SK-N-SH (cell line): Measurements from ENCODE around the gene SEMA4B. TPM values are rescaled to one million over a fixed set of nuclear protein-coding genes. Genes with fewer than 3 reads are reported as not detected.

Experiments used
- CTCF ChIA-PET: fragments of 300-600, 350-600 bp; formaldehyde crosslinking; extraction: SDS; loops from one replicate; lab custom pipeline; 2021; lab: Yijun Ruan, JAX
- POLR2A ChIA-PET: fragments of 350-600 bp; sonication (Branson Sonifier 250); formaldehyde crosslinking; extraction: SDS; loops from one replicate; lab custom pipeline; 2020; ENCODE audit warnings: antibody characterized with exemption, inconsistent platforms; lab: Yijun Ruan, JAX
- DNase-seq: peaks from one replicate; pipeline ENCODE4 v3.0.0; 2012
- H2AFZ ChIP-seq: fragments of 200-600 bp; sonication (generic); 2 replicates; pipeline ENCODE4 v1.8.1; 2016; ENCODE audit warnings: antibody characterized with exemption, mild to moderate bottlenecking, low read depth
- H3F3A ChIP-seq: fragments of 200-600 bp; sonication (generic); replicated peaks from 2 replicates; pipeline ENCODE3; 2016; ENCODE audit warnings: antibody characterized with exemption, mild to moderate bottlenecking; ENCODE audit not compliant: insufficient read depth
- H3K27ac ChIP-seq, 2 experiments: fragments of 200-500 bp in 1 of 2; fragments of 200-600 bp in 1 of 2; sonication (Bioruptor generic) in 1 of 2; sonication (generic), shearing (Covaris generic) in 1 of 2; 2 replicates each; pipeline versions ENCODE4 v1.5.1 to v1.6.1; 2014 to 2016; ENCODE audit warnings: low read depth in 2 of 2, inconsistent platforms in 1 of 2, low read length in 1 of 2, mild to moderate bottlenecking in 1 of 2, mixed read lengths in 1 of 2
- H3K27me3 ChIP-seq: fragments of 200-600 bp; sonication (generic), shearing (Covaris generic); 2 replicates; pipeline ENCODE4 v1.6.1; 2016; ENCODE audit warnings: mixed run types; ENCODE audit not compliant: insufficient read depth
- H3K36me3 ChIP-seq, 2 experiments: fragments of 200-500 bp in 1 of 2; fragments of 200-600 bp in 1 of 2; sonication (Bioruptor generic) in 1 of 2; sonication (generic) in 1 of 2; replicated peaks in 1 of 2; 2 replicates each; pipeline versions ENCODE3 to v1.5.1; 2014 to 2016; ENCODE audit warnings: low read length in 1 of 2, mild to moderate bottlenecking in 1 of 2; ENCODE audit not compliant: insufficient read depth in 2 of 2, control insufficient read depth in 1 of 2
- H3K4me1 ChIP-seq, 2 experiments: fragments of 200-500 bp in 1 of 2; fragments of 200-600 bp in 1 of 2; sonication (Bioruptor generic) in 1 of 2; sonication (generic), shearing (Covaris generic) in 1 of 2; 2 replicates each; pipeline versions ENCODE4 v1.5.1 to v1.6.1; 2014 to 2016; ENCODE audit warnings: low read depth in 1 of 2, low read length in 1 of 2, mixed run types in 1 of 2; ENCODE audit not compliant: insufficient read depth in 2 of 2, control insufficient read depth in 1 of 2
- H3K4me2 ChIP-seq: fragments of 200-600 bp; sonication (generic), shearing (Covaris generic); 2 replicates; pipeline ENCODE4 v1.6.1; 2017; ENCODE audit warnings: mixed run types
- H3K4me3 ChIP-seq, 2 experiments: fragments of 200-500 bp in 1 of 2; fragments of 200-600 bp in 1 of 2; sonication (Bioruptor generic) in 1 of 2; sonication (generic), shearing (Covaris generic) in 1 of 2; 2 replicates each; pipeline versions ENCODE4 v1.5.1 to v1.8.1; 2014 to 2016; ENCODE audit warnings: low read depth in 2 of 2, inconsistent platforms in 1 of 2, low read length in 1 of 2, mild to moderate bottlenecking in 1 of 2, mixed read lengths in 1 of 2, moderate library complexity in 1 of 2
- H3K79me2 ChIP-seq: fragments of 200-600 bp; sonication (generic); 2 replicates; pipeline ENCODE4 v1.8.1; 2017; ENCODE audit warnings: mild to moderate bottlenecking; ENCODE audit not compliant: insufficient read depth
- H3K9ac ChIP-seq: fragments of 200-600 bp; sonication (generic); 2 replicates; pipeline ENCODE4 v1.6.1; 2017; ENCODE audit warnings: mixed run types
- H3K9me2 ChIP-seq: fragments of 200-600 bp; sonication (generic); 2 replicates; pipeline ENCODE4 v1.6.1; 2017; ENCODE audit warnings: mixed run types
- H3K9me3 ChIP-seq: fragments of 200-600 bp; sonication (generic); 2 replicates; pipeline ENCODE4 v1.6.1; 2017; ENCODE audit warnings: mixed run types, mild to moderate bottlenecking, moderate library complexity
- H4K20me1 ChIP-seq: fragments of 200-600 bp; sonication (generic); 2 replicates; pipeline ENCODE4 v1.6.1; 2017; ENCODE audit warnings: mild to moderate bottlenecking, mixed run types; ENCODE audit not compliant: insufficient read depth
- CHD2 ChIP-seq: fragments of 150-350 bp; IDR thresholded peaks from 2 replicates; pipeline ENCODE4 v1.6.1; 2018; ENCODE audit warnings: low read length; ENCODE audit not compliant: partially characterized antibody
- EP300 ChIP-seq, 2 experiments: IDR thresholded peaks; 2 replicates each; pipeline versions ENCODE4 v1.4.0 to v1.6.1; 2012; ENCODE audit warnings: borderline replicate concordance in 1 of 2, low read depth in 1 of 2, low read length in 1 of 2
- FOXJ3 ChIP-seq: sonication (generic); formaldehyde crosslinking; IDR thresholded peaks from 2 replicates; pipeline ENCODE4 v1.5.1; 2020; ENCODE audit warnings: mild to moderate bottlenecking, missing genetic modification reagents
- GABPA ChIP-seq: IDR thresholded peaks from 2 replicates; pipeline ENCODE4 v1.4.0; 2012; ENCODE audit warnings: low read depth, mild to moderate bottlenecking
- GATA2 ChIP-seq: sonication (generic); formaldehyde crosslinking; IDR thresholded peaks from 2 replicates; pipeline ENCODE4 v1.5.0; 2020; ENCODE audit warnings: mild to moderate bottlenecking, missing genetic modification reagents
- MEF2A ChIP-seq: IDR thresholded peaks from 2 replicates; pipeline ENCODE4 v1.4.0; 2012; ENCODE audit warnings: low read depth, borderline replicate concordance
- NFIC ChIP-seq: IDR thresholded peaks from 2 replicates; pipeline ENCODE4 v1.4.0; 2012; ENCODE audit warnings: borderline replicate concordance
- NRF1 ChIP-seq: IDR thresholded peaks from 2 replicates; pipeline ENCODE4 v1.6.1; 2012; ENCODE audit warnings: low read depth, mild to moderate bottlenecking, low read length
- RAD21 ChIP-seq: IDR thresholded peaks from 2 replicates; pipeline ENCODE4 v1.6.1; 2012; ENCODE audit warnings: mild to moderate bottlenecking, low read length
- RCOR1 ChIP-seq: fragments of 150-350 bp; IDR thresholded peaks from 2 replicates; pipeline ENCODE4 v1.6.1; 2017; ENCODE audit warnings: antibody characterized with exemption, low read length
- RFX5 ChIP-seq: IDR thresholded peaks from 2 replicates; pipeline ENCODE4 v1.6.1; 2012; ENCODE audit warnings: mild to moderate bottlenecking, improper control_type of control experiment, low read length
- RXRA ChIP-seq: IDR thresholded peaks from 2 replicates; pipeline ENCODE4 v1.4.0; 2012; ENCODE audit warnings: low read depth, mild to moderate bottlenecking, borderline replicate concordance
- SIN3A ChIP-seq: IDR thresholded peaks from 2 replicates; pipeline ENCODE4 v1.6.1; 2012; ENCODE audit warnings: low read depth, mild to moderate bottlenecking, low read length, moderate library complexity, borderline replicate concordance
- TCF12 ChIP-seq: IDR thresholded peaks from 2 replicates; pipeline ENCODE4 v1.4.0; 2012
- YY1 ChIP-seq: IDR thresholded peaks from 2 replicates; pipeline ENCODE4 v1.4.0; 2012; ENCODE audit warnings: low read depth, mild to moderate bottlenecking
- WGBS: methylation state at CpG from one replicate; pipeline ENCODE4 v1.1.6; 2017; ENCODE audit warnings: low lambda C conversion rate; 5-methylcytosine and 5-hydroxymethylcytosine counted together
- polyA plus RNA-seq, 3 experiments: library from polyadenylated mRNA; depleted of rRNA; stranded (reverse); fragments of >200 nt; gene quantifications; 2 replicates each; pipeline ENCODE4 v1.2.3, GENCODE V29; 2012
- TF ChIP-seq, protein P1 (sequence below): IDR thresholded peaks from 2 replicates; pipeline ENCODE4 v1.4.0; 2012; ENCODE audit warnings: low read depth, borderline replicate concordance
- TF ChIP-seq, protein P2 (sequence below): IDR thresholded peaks from 2 replicates; pipeline ENCODE4 v1.6.1; 2012; ENCODE audit warnings: mild to moderate bottlenecking, low read depth, low read length, moderate library complexity
- TF ChIP-seq, protein P3 (sequence below): fragments of 150-350 bp; IDR thresholded peaks from 2 replicates; pipeline ENCODE4 v1.6.1; 2017; ENCODE audit warnings: antibody characterized with exemption, low read length, low read depth, borderline replicate concordance
- TF ChIP-seq, protein P4 (sequence below): IDR thresholded peaks from 2 replicates; pipeline ENCODE4; 2012

Gene SEMA4B
- polyA plus RNA-seq, 1 of the 3 experiments (the other 2 are of a cell fraction), result 38.9 TPM

DNA sequence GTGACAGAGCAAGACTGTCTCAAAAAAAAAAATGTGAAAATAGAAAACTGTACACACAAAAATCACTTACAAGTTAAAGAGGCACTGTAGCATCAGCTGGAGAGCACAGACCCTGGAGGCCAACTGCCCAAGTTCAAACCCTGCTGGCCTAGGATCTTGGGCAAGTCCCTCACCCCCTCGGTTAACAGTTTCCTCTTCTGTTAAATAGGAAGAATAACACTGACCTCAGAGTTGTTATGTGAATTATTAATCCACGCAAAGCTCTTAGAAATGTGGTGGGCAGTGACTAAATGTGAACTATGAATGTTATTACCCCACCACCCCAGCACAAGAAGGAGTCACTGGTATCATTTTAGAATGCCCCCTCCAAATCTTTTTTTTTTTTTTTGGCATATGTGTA lies 21.4 kb downstream of the SEMA4B start:
- Histone ChIP-seq H3K27ac (no peak overlapping the region), H3K4me3 (no peak overlapping the region), H3F3A (no peaks in the 10 kb centered on the region), H3K9me2 (no peaks in the 10 kb centered on the region), H3K79me2 (no peaks in the 10 kb centered on the region), H2AFZ (no peak overlapping the region), H4K20me1 (no peaks in the 10 kb centered on the region), H3K27me3 (no peaks in the 10 kb centered on the region), H3K4me2 (no peak overlapping the region), H3K4me1 (peaks cover 0 to 11% of the 10 kb centered on the region in 2 experiments; a peak in 1 of 4 replicates), H3K9ac (no peak overlapping the region), H3K36me3 (peaks cover 4 to 36% of the 10 kb centered on the region in 2 experiments), H3K9me3 (no peaks in the 10 kb centered on the region)
- TF ChIP-seq YY1 (no peak), RFX5 (no peak), FOXJ3 (CRISPR knock-in tag) (no peak), GATA2 (CRISPR knock-in tag) (no peak), GABPA (no peak), MEF2A (no peak), NRF1 (no peak), SIN3A (no peak), RAD21 (no peak), RXRA (no peak), RCOR1 (no peak), TCF12 (no peak), EP300 (IDR thresholded peaks at IDR 0.05; ENCODE audit: borderline replicate concordance in 1 of 2, low read depth in 1 of 2, low read length in 1 of 2) (no peak), CHD2 (no peak), NFIC (no peak)
- TF ChIP-seq, protein P1, sequence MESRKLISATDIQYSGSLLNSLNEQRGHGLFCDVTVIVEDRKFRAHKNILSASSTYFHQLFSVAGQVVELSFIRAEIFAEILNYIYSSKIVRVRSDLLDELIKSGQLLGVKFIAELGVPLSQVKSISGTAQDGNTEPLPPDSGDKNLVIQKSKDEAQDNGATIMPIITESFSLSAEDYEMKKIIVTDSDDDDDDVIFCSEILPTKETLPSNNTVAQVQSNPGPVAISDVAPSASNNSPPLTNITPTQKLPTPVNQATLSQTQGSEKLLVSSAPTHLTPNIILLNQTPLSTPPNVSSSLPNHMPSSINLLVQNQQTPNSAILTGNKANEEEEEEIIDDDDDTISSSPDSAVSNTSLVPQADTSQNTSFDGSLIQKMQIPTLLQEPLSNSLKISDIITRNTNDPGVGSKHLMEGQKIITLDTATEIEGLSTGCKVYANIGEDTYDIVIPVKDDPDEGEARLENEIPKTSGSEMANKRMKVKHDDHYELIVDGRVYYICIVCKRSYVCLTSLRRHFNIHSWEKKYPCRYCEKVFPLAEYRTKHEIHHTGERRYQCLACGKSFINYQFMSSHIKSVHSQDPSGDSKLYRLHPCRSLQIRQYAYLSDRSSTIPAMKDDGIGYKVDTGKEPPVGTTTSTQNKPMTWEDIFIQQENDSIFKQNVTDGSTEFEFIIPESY, result no peak
- TF ChIP-seq, protein P2, sequence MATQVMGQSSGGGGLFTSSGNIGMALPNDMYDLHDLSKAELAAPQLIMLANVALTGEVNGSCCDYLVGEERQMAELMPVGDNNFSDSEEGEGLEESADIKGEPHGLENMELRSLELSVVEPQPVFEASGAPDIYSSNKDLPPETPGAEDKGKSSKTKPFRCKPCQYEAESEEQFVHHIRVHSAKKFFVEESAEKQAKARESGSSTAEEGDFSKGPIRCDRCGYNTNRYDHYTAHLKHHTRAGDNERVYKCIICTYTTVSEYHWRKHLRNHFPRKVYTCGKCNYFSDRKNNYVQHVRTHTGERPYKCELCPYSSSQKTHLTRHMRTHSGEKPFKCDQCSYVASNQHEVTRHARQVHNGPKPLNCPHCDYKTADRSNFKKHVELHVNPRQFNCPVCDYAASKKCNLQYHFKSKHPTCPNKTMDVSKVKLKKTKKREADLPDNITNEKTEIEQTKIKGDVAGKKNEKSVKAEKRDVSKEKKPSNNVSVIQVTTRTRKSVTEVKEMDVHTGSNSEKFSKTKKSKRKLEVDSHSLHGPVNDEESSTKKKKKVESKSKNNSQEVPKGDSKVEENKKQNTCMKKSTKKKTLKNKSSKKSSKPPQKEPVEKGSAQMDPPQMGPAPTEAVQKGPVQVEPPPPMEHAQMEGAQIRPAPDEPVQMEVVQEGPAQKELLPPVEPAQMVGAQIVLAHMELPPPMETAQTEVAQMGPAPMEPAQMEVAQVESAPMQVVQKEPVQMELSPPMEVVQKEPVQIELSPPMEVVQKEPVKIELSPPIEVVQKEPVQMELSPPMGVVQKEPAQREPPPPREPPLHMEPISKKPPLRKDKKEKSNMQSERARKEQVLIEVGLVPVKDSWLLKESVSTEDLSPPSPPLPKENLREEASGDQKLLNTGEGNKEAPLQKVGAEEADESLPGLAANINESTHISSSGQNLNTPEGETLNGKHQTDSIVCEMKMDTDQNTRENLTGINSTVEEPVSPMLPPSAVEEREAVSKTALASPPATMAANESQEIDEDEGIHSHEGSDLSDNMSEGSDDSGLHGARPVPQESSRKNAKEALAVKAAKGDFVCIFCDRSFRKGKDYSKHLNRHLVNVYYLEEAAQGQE, result no peak
- TF ChIP-seq, protein P3, sequence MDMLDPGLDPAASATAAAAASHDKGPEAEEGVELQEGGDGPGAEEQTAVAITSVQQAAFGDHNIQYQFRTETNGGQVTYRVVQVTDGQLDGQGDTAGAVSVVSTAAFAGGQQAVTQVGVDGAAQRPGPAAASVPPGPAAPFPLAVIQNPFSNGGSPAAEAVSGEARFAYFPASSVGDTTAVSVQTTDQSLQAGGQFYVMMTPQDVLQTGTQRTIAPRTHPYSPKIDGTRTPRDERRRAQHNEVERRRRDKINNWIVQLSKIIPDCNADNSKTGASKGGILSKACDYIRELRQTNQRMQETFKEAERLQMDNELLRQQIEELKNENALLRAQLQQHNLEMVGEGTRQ, result no peak
- TF ChIP-seq, protein P4, sequence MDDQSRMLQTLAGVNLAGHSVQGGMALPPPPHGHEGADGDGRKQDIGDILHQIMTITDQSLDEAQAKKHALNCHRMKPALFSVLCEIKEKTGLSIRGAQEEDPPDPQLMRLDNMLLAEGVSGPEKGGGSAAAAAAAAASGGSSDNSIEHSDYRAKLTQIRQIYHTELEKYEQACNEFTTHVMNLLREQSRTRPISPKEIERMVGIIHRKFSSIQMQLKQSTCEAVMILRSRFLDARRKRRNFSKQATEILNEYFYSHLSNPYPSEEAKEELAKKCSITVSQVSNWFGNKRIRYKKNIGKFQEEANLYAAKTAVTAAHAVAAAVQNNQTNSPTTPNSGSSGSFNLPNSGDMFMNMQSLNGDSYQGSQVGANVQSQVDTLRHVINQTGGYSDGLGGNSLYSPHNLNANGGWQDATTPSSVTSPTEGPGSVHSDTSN, result no peak
- no peak for DNase-seq
- ChIA-PET CTCF (interaction anchor here (1.6 to 3.3 kb wide), 8 partner anchors 10 to 80 kb away, joined by 3 to 37 read pairs (median 20); partner anchors contain the start of genes CIB1, GDPGP1 and SEMA4B), POLR2A (no interaction called here)
- WGBS, result 84% methylated on average over 2 of the region's 2 CpGs
